HCT116 (cell line): Measurements from ENCODE around the gene MEGF8. TPM values are rescaled to one million over a fixed set of nuclear protein-coding genes. Genes with fewer than 3 reads are reported as not detected.
A peak's percentile ranks its signal among the peaks of the same experiment; 100 is the strongest.

ENCODE experiments used
- ATAC-seq: fragments of 200-7000 bp; cut with Tn5 transposase; 2 replicates; pipeline ENCODE4 v1.9.1; 2020; ENCODE audit warnings: mild to moderate bottlenecking, moderate library complexity
- BruUV-seq: library from RNA; stranded (reverse); fragments of 400-500 nt; replicated peaks from 2 replicates; lab custom pipeline; 2021; lab: Mats Ljungman, UMichigan
- CTCF ChIA-PET: fragments of 300-600 bp; sonication (Branson Sonifier 250); formaldehyde crosslinking; loops from one replicate; lab custom pipeline; 2021; ENCODE audit warnings: antibody characterized with exemption; lab: Charles Lee
- POLR2A ChIA-PET: fragments of 300-600, 350-600 bp; sonication (Branson Sonifier 250); formaldehyde crosslinking; loops from one replicate; lab custom pipeline; 2021; ENCODE audit warnings: antibody characterized with exemption; lab: Charles Lee
- RAD21 ChIA-PET, 2 experiments: fragments of 300-600 bp; sonication (Branson Sonifier 250); formaldehyde crosslinking; loops; one replicate each; lab custom pipeline; 2023; ENCODE audit warnings: low total read pairs in 2 of 2; ENCODE audit not compliant: uncharacterized antibody in 2 of 2, unreplicated experiment in 2 of 2, low non-redundant PET in 1 of 2; lab: Charles Lee
- DNase-seq: peaks from one replicate; pipeline ENCODE4 v3.0.0-alpha.2; 2010; ENCODE audit warnings: low read depth, low spot score
- H2AFZ ChIP-seq: fragments of 200-600 bp; shearing (Covaris generic), sonication (generic); 2 replicates; pipeline ENCODE4 v1.6.1; 2017; ENCODE audit warnings: low read depth, mixed run types, mixed read lengths, antibody characterized with exemption, low read length; ENCODE audit not compliant: poor library complexity, severe bottlenecking
- H3K27ac ChIP-seq: 2 replicates; pipeline ENCODE4 v1.5.1; 2012; ENCODE audit warnings: low read depth, low read length
- H3K27me3 ChIP-seq: fragments of 200-600 bp; sonication (generic); 2 replicates; pipeline ENCODE4 v1.6.1; 2016; ENCODE audit warnings: mixed run types, low read length, mixed read lengths; ENCODE audit not compliant: insufficient read depth
- H3K36me3 ChIP-seq, 2 experiments: fragments of 200-500 bp in 1 of 2; fragments of 200-600 bp in 1 of 2; sonication (Bioruptor generic) in 1 of 2; sonication (generic) in 1 of 2; 2 replicates each; pipeline versions ENCODE4 v1.5.1 to v1.6.1; 2014 to 2016; ENCODE audit warnings: low read length in 2 of 2, inconsistent platforms in 1 of 2, mixed read lengths in 1 of 2, mixed run types in 1 of 2; ENCODE audit not compliant: insufficient read depth in 2 of 2, control insufficient read depth in 1 of 2
- H3K4me1 ChIP-seq, 2 experiments: fragments of 200-600 bp in 1 of 2; sonication (generic) in 1 of 2; 2 replicates each; pipeline versions ENCODE4 v1.5.1 to v1.6.1; 2012 to 2017; ENCODE audit warnings: low read length in 2 of 2, inconsistent platforms in 1 of 2, mild to moderate bottlenecking in 1 of 2, mixed read lengths in 1 of 2, mixed run types in 1 of 2, moderate library complexity in 1 of 2; ENCODE audit not compliant: insufficient read depth in 2 of 2, control insufficient read depth in 1 of 2
- H3K4me2 ChIP-seq: fragments of 200-600 bp; sonication (generic); 2 replicates; pipeline ENCODE4 v1.6.1; 2017; ENCODE audit warnings: mixed run types, low read length, mixed read lengths
- H3K4me3 ChIP-seq, 2 experiments: fragments of 200-600 bp in 1 of 2; sonication (generic) in 1 of 2; replicated peaks in 1 of 2; 2 replicates each; pipeline ENCODE4 v1.5.1; 2011 to 2016; ENCODE audit warnings: low read length in 2 of 2, control low read depth in 1 of 2, low read depth in 1 of 2, mild to moderate bottlenecking in 1 of 2, mixed read lengths in 1 of 2, mixed run types in 1 of 2
- H3K79me2 ChIP-seq: fragments of 200-600 bp; sonication (generic); 2 replicates; pipeline ENCODE4 v1.6.1; 2017; ENCODE audit warnings: mild to moderate bottlenecking, mixed run types, low read length, moderate library complexity, mixed read lengths; ENCODE audit not compliant: insufficient read depth
- H3K9ac ChIP-seq: fragments of 200-600 bp; sonication (generic); 2 replicates; pipeline ENCODE4 v1.6.1; 2016; ENCODE audit warnings: low read length, mixed read lengths
- H3K9me2 ChIP-seq: fragments of 200-600 bp; sonication (generic), shearing (Covaris generic); 2 replicates; pipeline ENCODE4 v1.6.1; 2017; ENCODE audit warnings: mixed run types, mild to moderate bottlenecking, moderate library complexity; ENCODE audit not compliant: insufficient read depth
- H3K9me3 ChIP-seq, 2 experiments: fragments of 200-500 bp in 1 of 2; fragments of 200-600 bp in 1 of 2; sonication (Bioruptor generic) in 1 of 2; sonication (generic) in 1 of 2; 2 replicates each; pipeline ENCODE4 v1.6.1; 2014 to 2017; ENCODE audit warnings: low read length in 2 of 2, mixed read lengths in 2 of 2, inconsistent platforms in 1 of 2, low read depth in 1 of 2, mild to moderate bottlenecking in 1 of 2, mixed run types in 1 of 2, moderate library complexity in 1 of 2; ENCODE audit not compliant: control insufficient read depth in 1 of 2, insufficient read depth in 1 of 2
- H4K20me1 ChIP-seq: fragments of 200-600 bp; sonication (generic), shearing (Covaris generic); 2 replicates; pipeline ENCODE4 v1.6.1; 2017; ENCODE audit warnings: mixed run types, mild to moderate bottlenecking, moderate library complexity; ENCODE audit not compliant: insufficient read depth
- ATF3 ChIP-seq: IDR thresholded peaks from 2 replicates; pipeline ENCODE4 v1.6.1; 2012
- EZH2 ChIP-seq: fragments of 200-600 bp; sonication (generic); IDR thresholded peaks from 2 replicates; pipeline ENCODE4 v1.6.1; 2017; ENCODE audit warnings: antibody characterized with exemption, mixed run types
- FOSL1 ChIP-seq: IDR thresholded peaks from 2 replicates; pipeline ENCODE4 v1.6.1; 2012; ENCODE audit warnings: low read depth
- MAX ChIP-seq: IDR thresholded peaks from 2 replicates; pipeline ENCODE4 v1.6.1; 2012
- POLR2A ChIP-seq: IDR thresholded peaks from 2 replicates; pipeline ENCODE4 v1.7.0; 2011; ENCODE audit warnings: borderline replicate concordance; ENCODE audit not compliant: insufficient read depth, insufficient read length; ENCODE audit errors: extremely low read depth
- REST ChIP-seq: IDR thresholded peaks from 2 replicates; pipeline ENCODE4 v1.6.1; 2012; ENCODE audit warnings: low read depth
- SRF ChIP-seq: IDR thresholded peaks from 2 replicates; pipeline ENCODE4 v1.6.1; 2012; ENCODE audit warnings: low read depth
- intact Hi-C: fragments of 100-400 bp; cut with micrococcal nuclease; formaldehyde crosslinking; loops from 2 replicates; pipeline ENCODE4 v1.10.0; 2022
- total RNA-seq: library from RNA; stranded (reverse); gene quantifications from one replicate; pipeline ENCODE4 v1.2.1, GENCODE V29; 2021; ENCODE audit not compliant: unreplicated experiment

MEGF8 gene
- total RNA-seq, 1 experiment from 2014 or later, result 24.0 TPM

GRCh38 chr19:42401365-42402303 lies 76.2 kb downstream of the MEGF8 start (continued):
- TF ChIP-seq REST (no peak), POLR2A (no peak), FOSL1 (no peak), ATF3 (no peak)

GRCh38 chr19:42402376-42403116 lies 77.1 kb downstream of the MEGF8 start:
- H3K27me3 ChIP-seq, result no peaks in the 10 kb centered on the region
- POLR2A ChIA-PET, result no interaction called here
- H2AFZ ChIP-seq, result no peak overlapping the region
- TF ChIP-seq EZH2 (no peak), MAX (no peak), SRF (no peak), REST (no peak)
- no peak overlapping the region for H3K27ac ChIP-seq
- CTCF ChIA-PET, result no interaction called here
- intact Hi-C loops, result no loop called here
- H3K4me3 ChIP-seq, result peak overlapping the region; percentile 35 to 50; a peak in 2 of 4 replicates
- H3K36me3 ChIP-seq, result no peaks in the 10 kb centered on the region; a peak in 1 of 4 replicates
- peaks cover 29% of the 10 kb centered on the region for H3K79me2 ChIP-seq
- no peaks in the 10 kb centered on the region for H3K9me3 ChIP-seq
- no peaks in the 10 kb centered on the region for H3K9me2 ChIP-seq
- peak overlapping the region; percentile 67 for H3K4me2 ChIP-seq
- peak overlapping the region; percentile 43; the same call in 1 of the 2 replicates for H3K9ac ChIP-seq
- no TSS peak for BruUV-seq
- H4K20me1 ChIP-seq, result no peaks in the 10 kb centered on the region
- RAD21 ChIA-PET, result no interaction called here
- peaks cover 5 to 24% of the 10 kb centered on the region in 2 experiments for H3K4me1 ChIP-seq
- ATAC-seq (no peak), DNase-seq (no peak)
